Osteoblast (primary cell): Measurements from ENCODE around the gene MEF2A. TPM values are rescaled to one million over a fixed set of nuclear protein-coding genes. Genes with fewer than 3 reads are reported as not detected.

Experiments used
- DNase-seq: peaks from one replicate; pipeline ENCODE4 v3.0.0; 2011; ENCODE audit warnings: low spot score, mixed read lengths; ENCODE audit not compliant: insufficient read length; ENCODE audit errors: missing footprints
- H2AFZ ChIP-seq: 2 replicates; pipeline ENCODE4 v1.6.0; 2011; ENCODE audit warnings: mild to moderate bottlenecking, low read length
- H3K27ac ChIP-seq: 2 replicates; pipeline ENCODE4 v1.5.1; 2011; ENCODE audit warnings: mild to moderate bottlenecking, low read depth, low read length, moderate library complexity
- H3K27me3 ChIP-seq: 2 replicates; pipeline ENCODE4 v1.6.0; 2012; ENCODE audit warnings: mild to moderate bottlenecking, control low read depth, inconsistent platforms, low read length, moderate library complexity; ENCODE audit not compliant: insufficient read depth
- H3K36me3 ChIP-seq: 2 replicates; pipeline ENCODE4 v1.5.1; 2011; ENCODE audit warnings: mild to moderate bottlenecking, low read length, control low read depth, moderate library complexity; ENCODE audit not compliant: insufficient read depth
- H3K4me1 ChIP-seq: 2 replicates; pipeline ENCODE4 v1.5.1; 2011; ENCODE audit warnings: mild to moderate bottlenecking, low read length, control low read depth, moderate library complexity; ENCODE audit not compliant: insufficient read depth
- H3K4me2 ChIP-seq: 2 replicates; pipeline ENCODE4 v1.6.0; 2011; ENCODE audit warnings: mild to moderate bottlenecking, low read length; ENCODE audit not compliant: insufficient read depth
- H3K4me3 ChIP-seq: fragments of 200-600 bp; sonication (generic); 3 replicates; pipeline ENCODE4 v1.5.1; 2012; ENCODE audit warnings: mild to moderate bottlenecking, low read length, inconsistent platforms; ENCODE audit not compliant: insufficient read depth
- H3K79me2 ChIP-seq: 2 replicates; pipeline ENCODE4 v1.6.0; 2012; ENCODE audit warnings: mild to moderate bottlenecking, low read length, control low read depth, inconsistent platforms; ENCODE audit not compliant: insufficient read depth
- H3K9me3 ChIP-seq: 2 replicates; pipeline ENCODE4 v1.5.1; 2011; ENCODE audit warnings: low read depth, low read length, control low read depth
- H4K20me1 ChIP-seq: 2 replicates; pipeline ENCODE4 v1.6.0; 2012; ENCODE audit warnings: mild to moderate bottlenecking, low read length, control low read depth; ENCODE audit not compliant: insufficient read depth
- total RNA-seq: library from RNA; depleted of rRNA; stranded (reverse); fragments of >200 nt; gene quantifications from 2 replicates; pipeline ENCODE4 v1.2.3, GENCODE V29; 2012
- TF ChIP-seq, protein P1 (sequence below): IDR thresholded peaks from 2 replicates; pipeline ENCODE4 v1.5.1; 2011; ENCODE audit warnings: mild to moderate bottlenecking, low read depth, low read length, moderate library complexity; ENCODE audit errors: extremely low read depth

The MEF2A gene
- total RNA-seq, 1 donor, result 55.4 TPM

DNA sequence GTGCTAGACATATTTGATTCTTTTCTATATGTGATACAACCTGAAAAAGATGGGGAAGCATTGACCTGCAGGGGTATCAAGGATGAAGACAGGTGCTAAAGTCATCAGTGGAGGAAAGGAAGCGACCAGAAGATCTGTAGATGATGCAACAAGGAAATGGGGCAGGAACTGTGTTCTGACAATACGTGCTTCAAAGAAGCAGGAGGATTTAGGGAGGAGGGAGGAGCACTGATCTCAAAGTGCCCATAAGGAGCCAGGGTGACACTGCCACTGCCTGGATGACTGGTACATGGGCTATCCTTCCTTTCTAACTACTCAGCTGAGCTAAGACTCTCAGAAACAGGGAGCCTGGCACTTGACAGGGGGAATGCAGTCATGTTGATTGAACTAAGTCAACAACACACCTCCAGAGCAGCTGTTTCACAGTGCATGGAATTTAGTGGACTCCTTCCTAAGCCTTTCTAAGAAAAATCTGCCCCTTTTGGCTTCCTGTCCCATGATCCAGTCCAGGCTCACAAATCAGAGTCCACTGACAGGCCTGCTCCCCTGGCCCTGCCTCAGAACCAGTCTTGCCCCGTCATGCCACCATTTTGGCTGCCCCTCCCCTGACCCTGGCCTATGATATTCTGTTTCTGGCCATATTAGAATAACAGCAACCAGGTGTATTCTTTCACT is 155.5 kb downstream of the MEF2A start:
- Histone ChIP-seq H3K27ac (no peak overlapping the region), H4K20me1 (peaks cover 2% of the 10 kb centered on the region), H3K36me3 (no peaks in the 10 kb centered on the region), H2AFZ (no peak overlapping the region), H3K4me3 (no peak overlapping the region), H3K9me3 (no peaks in the 10 kb centered on the region), H3K4me2 (no peak overlapping the region), H3K27me3 (no peaks in the 10 kb centered on the region), H3K79me2 (no peaks in the 10 kb centered on the region), H3K4me1 (peaks cover 12% of the 10 kb centered on the region)
- DNase-seq, result no peak
- TF ChIP-seq, protein P1, sequence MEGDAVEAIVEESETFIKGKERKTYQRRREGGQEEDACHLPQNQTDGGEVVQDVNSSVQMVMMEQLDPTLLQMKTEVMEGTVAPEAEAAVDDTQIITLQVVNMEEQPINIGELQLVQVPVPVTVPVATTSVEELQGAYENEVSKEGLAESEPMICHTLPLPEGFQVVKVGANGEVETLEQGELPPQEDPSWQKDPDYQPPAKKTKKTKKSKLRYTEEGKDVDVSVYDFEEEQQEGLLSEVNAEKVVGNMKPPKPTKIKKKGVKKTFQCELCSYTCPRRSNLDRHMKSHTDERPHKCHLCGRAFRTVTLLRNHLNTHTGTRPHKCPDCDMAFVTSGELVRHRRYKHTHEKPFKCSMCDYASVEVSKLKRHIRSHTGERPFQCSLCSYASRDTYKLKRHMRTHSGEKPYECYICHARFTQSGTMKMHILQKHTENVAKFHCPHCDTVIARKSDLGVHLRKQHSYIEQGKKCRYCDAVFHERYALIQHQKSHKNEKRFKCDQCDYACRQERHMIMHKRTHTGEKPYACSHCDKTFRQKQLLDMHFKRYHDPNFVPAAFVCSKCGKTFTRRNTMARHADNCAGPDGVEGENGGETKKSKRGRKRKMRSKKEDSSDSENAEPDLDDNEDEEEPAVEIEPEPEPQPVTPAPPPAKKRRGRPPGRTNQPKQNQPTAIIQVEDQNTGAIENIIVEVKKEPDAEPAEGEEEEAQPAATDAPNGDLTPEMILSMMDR, result no peak

DNA sequence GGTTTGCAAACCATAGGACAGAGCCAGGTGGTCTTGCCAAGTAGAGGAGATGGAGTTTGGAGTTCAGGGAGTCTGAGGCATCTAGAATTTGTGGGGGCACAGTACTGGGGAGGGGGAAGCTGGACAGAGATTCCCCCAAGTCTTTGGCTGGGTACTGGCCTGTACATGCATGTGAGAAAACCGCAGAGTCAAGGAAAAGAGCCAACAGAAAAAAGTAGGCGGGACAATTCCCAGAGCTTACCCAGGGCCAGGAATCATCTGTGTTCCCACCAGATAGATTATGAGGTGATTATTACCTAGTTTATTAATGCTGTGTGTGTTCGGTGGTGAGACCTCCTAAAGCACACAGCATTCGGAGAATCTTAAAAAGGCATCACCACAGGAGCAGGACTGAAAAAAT is 156.1 kb downstream of the MEF2A start:
- no peaks in the 10 kb centered on the region for H3K9me3 ChIP-seq
- H3K27me3 ChIP-seq, result no peaks in the 10 kb centered on the region
- H3K4me1 ChIP-seq, result peaks cover 12% of the 10 kb centered on the region
- TF ChIP-seq, protein P1, result no peak
- H3K4me3 ChIP-seq, result no peak overlapping the region
- DNase-seq, result no peak
- H3K4me2 ChIP-seq, result no peak overlapping the region
- no peaks in the 10 kb centered on the region for H3K79me2 ChIP-seq
- H3K27ac ChIP-seq, result no peak overlapping the region
- no peaks in the 10 kb centered on the region for H3K36me3 ChIP-seq
- no peak overlapping the region for H2AFZ ChIP-seq
- peaks cover 2% of the 10 kb centered on the region for H4K20me1 ChIP-seq

GRCh38 chr15:99722406-99722805 is 156.6 kb downstream of the MEF2A start:
- Histone ChIP-seq H3K79me2 (no peaks in the 10 kb centered on the region), H3K36me3 (no peaks in the 10 kb centered on the region), H3K4me2 (no peak overlapping the region), H3K27ac (no peak overlapping the region), H3K4me3 (no peak overlapping the region), H2AFZ (no peak overlapping the region), H3K4me1 (peaks cover 12% of the 10 kb centered on the region), H3K9me3 (no peaks in the 10 kb centered on the region), H3K27me3 (no peaks in the 10 kb centered on the region), H4K20me1 (peaks cover 2% of the 10 kb centered on the region)
- DNase-seq, result no peak
- TF ChIP-seq, protein P1, result no peak

DNA sequence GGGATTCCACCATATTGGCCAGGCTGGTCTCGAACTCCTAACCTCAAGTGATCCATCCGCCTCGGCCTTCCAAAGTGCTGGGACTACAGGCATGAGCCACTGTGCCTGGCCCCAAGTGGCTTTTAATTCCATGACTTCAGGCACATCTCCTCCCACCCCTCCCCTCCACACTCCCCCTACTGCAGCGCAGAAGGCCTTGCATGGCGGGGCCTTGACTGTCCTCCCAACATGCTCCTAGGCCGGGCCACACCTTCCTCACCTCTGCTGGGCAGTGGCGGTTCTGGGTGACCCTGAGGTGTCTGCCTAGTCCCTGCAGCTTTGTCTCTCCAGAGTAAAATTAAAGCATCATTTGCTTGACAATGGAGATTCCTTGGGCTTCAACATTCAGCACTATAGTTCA is 160.5 kb downstream of the MEF2A start:
- TF ChIP-seq, protein P1, result no peak
- no peak overlapping the region for H3K4me2 ChIP-seq
- H3K9me3 ChIP-seq, result no peaks in the 10 kb centered on the region
- no peak overlapping the region for H3K27ac ChIP-seq
- no peak overlapping the region for H2AFZ ChIP-seq
- H3K4me3 ChIP-seq, result no peak overlapping the region
- no peaks in the 10 kb centered on the region for H3K79me2 ChIP-seq
- H3K36me3 ChIP-seq, result peaks cover 11% of the 10 kb centered on the region
- H3K27me3 ChIP-seq, result no peaks in the 10 kb centered on the region
- H3K4me1 ChIP-seq, result no peaks in the 10 kb centered on the region
- no peak for DNase-seq
- peaks cover 2% of the 10 kb centered on the region for H4K20me1 ChIP-seq
